NT2/D1 (cell line): ENCODE results near the gene PRKCB.

Source experiments
- DNase-seq: peaks from one replicate; pipeline ENCODE4 v3.0.0-alpha.2; 2011; ENCODE audit warnings: low read depth, low spot score
- H3K27me3 ChIP-seq: 2 replicates; pipeline ENCODE4 v1.6.0; 2011; ENCODE audit warnings: mild to moderate bottlenecking; ENCODE audit not compliant: insufficient read length, insufficient read depth
- H3K36me3 ChIP-seq: 2 replicates; pipeline ENCODE4 v1.6.1; 2011; ENCODE audit warnings: mild to moderate bottlenecking, low read length, mixed read lengths; ENCODE audit not compliant: insufficient read depth, insufficient read length
- H3K4me1 ChIP-seq: 2 replicates; pipeline ENCODE4 v1.5.1; 2011; ENCODE audit not compliant: insufficient read depth, insufficient read length
- H3K4me3 ChIP-seq: 2 replicates; pipeline ENCODE4 v1.5.1; 2011; ENCODE audit warnings: low read depth; ENCODE audit not compliant: insufficient read length
- H3K9ac ChIP-seq: 2 replicates; pipeline ENCODE4 v1.6.0; 2011; ENCODE audit warnings: low read depth; ENCODE audit not compliant: insufficient read length
- H3K9me3 ChIP-seq: 2 replicates; pipeline ENCODE4 v1.5.1; 2011; ENCODE audit warnings: mild to moderate bottlenecking, low read length; ENCODE audit not compliant: insufficient read depth
- SUZ12 ChIP-seq: IDR thresholded peaks from 2 replicates; pipeline ENCODE4 v1.6.1; 2011; ENCODE audit not compliant: insufficient read length, insufficient read depth; ENCODE audit errors: extremely low read depth
- YY1 ChIP-seq: IDR thresholded peaks from 2 replicates; pipeline ENCODE4 v1.6.1; 2011; ENCODE audit not compliant: insufficient read length, insufficient read depth
- ZNF274 ChIP-seq: IDR thresholded peaks from 2 replicates; pipeline ENCODE4 v1.6.1; 2011; ENCODE audit warnings: mild to moderate bottlenecking, low read depth, low read length

PRKCB gene

DNA sequence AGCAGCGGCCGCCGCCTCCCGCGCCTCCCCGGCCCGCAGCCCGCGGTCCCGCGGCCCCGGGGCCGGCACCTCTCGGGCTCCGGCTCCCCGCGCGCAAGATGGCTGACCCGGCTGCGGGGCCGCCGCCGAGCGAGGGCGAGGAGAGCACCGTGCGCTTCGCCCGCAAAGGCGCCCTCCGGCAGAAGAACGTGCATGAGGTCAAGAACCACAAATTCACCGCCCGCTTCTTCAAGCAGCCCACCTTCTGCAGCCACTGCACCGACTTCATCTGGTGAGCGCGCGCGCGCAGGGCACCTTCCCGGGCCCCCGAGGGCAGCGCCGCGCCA, 258 bp downstream of the PRKCB start:
- TF ChIP-seq YY1: peak; percentile 33
- TF ChIP-seq SUZ12: no peak
- Histone ChIP-seq H3K4me1 (peaks cover 5% of the 10 kb centered on the region), H3K4me3 (peak overlapping the region; percentile 64), H3K36me3 (no peaks in the 10 kb centered on the region), H3K9ac (peak overlapping the region; percentile 37), H3K9me3 (no peaks in the 10 kb centered on the region), H3K27me3 (peaks cover 53% of the 10 kb centered on the region)
- DNase-seq: no peak

GRCh38 chr16:23836404-23837311, 875 bp downstream of the PRKCB start:
- Histone ChIP-seq H3K27me3 (peaks cover 53% of the 10 kb centered on the region), H3K36me3 (no peaks in the 10 kb centered on the region), H3K9me3 (no peaks in the 10 kb centered on the region), H3K4me1 (peaks cover 5% of the 10 kb centered on the region), H3K4me3 (peak overlapping the region; percentile 64), H3K9ac (peak overlapping the region; percentile 37)
- TF ChIP-seq ZNF274 (no peak), SUZ12 (no peak), YY1 (no peak)
- no peak for DNase-seq

DNA sequence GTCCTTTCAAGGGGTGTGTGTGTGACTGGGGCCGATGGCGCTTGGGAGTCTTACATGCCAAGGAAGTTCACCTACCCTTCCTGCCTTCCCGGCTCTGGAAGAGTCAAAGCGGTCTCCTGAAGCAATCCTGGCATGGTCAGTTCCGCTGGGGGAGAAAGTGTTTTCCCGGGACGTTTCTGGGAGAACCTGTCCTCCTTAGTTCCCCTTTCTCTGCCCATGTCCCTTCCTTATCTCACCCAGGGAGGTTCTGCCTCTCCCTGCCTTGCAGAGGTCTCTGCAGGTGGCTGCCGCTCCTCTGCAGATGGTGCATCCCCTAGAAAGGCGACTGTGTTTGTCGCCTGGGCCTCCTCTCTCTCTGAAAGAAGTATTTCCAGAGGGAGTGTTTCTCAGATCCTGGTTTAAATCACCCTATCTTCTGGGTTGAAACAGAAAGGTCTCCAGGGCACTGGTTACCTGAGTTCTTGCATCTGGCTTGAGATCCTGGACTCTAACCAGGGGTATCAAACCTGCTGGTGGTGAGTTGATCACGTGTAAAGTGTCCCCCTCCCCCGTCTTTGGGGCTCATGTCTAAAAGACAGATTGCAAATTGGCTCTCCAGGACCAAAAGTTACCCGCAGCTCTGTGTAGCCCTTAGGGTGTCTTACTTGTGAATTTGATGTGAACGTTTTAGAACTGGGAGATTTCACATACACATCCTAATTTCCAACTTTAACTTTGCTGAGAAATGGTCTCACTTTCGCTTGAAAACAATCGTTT, 1.9 kb downstream of the PRKCB start:
- no peaks in the 10 kb centered on the region for H3K36me3 ChIP-seq
- no peak for DNase-seq
- no peak for TF ChIP-seq ZNF274
- TF ChIP-seq YY1: no peak
- TF ChIP-seq SUZ12: no peak
- peak overlapping the region; percentile 9 for H3K9ac ChIP-seq
- no peaks in the 10 kb centered on the region for H3K9me3 ChIP-seq
- no peak overlapping the region for H3K4me3 ChIP-seq
- peaks cover 5% of the 10 kb centered on the region for H3K4me1 ChIP-seq
- peaks cover 53% of the 10 kb centered on the region for H3K27me3 ChIP-seq

- TF ChIP-seq YY1 (no peak), ZNF274 (no peak), SUZ12 (no peak)
- no peak for DNase-seq
- Histone ChIP-seq H3K36me3 (no peaks in the 10 kb centered on the region), H3K4me3 (no peak overlapping the region), H3K9me3 (no peaks in the 10 kb centered on the region), H3K27me3 (peaks cover 48% of the 10 kb centered on the region), H3K4me1 (peaks cover 5% of the 10 kb centered on the region), H3K9ac (no peak overlapping the region)
These were observed 2.8 kb downstream of the PRKCB start for GRCh38 chr16:23838485-23839142.

GRCh38 chr16:23840310-23840709, 4.5 kb downstream of the PRKCB start:
- TF ChIP-seq ZNF274: no peak
- H3K4me1 ChIP-seq: peaks cover 5% of the 10 kb centered on the region
- no peaks in the 10 kb centered on the region for H3K36me3 ChIP-seq
- peaks cover 31% of the 10 kb centered on the region for H3K27me3 ChIP-seq
- H3K4me3 ChIP-seq: no peak overlapping the region
- DNase-seq: no peak
- H3K9me3 ChIP-seq: no peaks in the 10 kb centered on the region
- no peak overlapping the region for H3K9ac ChIP-seq

DNA sequence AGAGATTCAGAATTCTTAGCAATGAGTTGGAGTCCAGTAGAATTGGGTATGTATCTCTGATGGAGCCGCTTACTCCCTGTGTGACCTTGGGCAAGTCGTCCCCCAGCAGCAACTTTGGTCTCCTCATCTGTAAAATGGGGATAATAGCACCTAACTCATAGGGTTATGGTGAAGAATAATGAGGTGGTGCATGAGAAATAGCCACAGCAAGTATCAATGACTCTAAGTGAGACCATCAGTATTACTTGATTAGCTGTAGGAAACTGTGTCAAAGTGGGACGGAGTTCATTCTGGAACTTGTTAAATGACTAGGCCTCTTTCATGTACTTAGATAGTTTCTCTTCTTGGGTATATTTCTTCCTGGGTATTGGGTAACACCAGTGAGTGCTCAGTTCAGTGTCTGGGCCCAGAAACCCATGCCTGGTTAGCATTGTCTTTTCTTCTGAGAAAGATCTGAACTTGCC, 6.4 kb downstream of the PRKCB start:
- Histone ChIP-seq H3K4me3 (no peak overlapping the region), H3K4me1 (peaks cover 3% of the 10 kb centered on the region), H3K9ac (no peak overlapping the region), H3K27me3 (peaks cover 18% of the 10 kb centered on the region), H3K36me3 (no peaks in the 10 kb centered on the region), H3K9me3 (no peaks in the 10 kb centered on the region)
- TF ChIP-seq ZNF274 (no peak), SUZ12 (no peak), YY1 (no peak)
- no peak for DNase-seq

DNA sequence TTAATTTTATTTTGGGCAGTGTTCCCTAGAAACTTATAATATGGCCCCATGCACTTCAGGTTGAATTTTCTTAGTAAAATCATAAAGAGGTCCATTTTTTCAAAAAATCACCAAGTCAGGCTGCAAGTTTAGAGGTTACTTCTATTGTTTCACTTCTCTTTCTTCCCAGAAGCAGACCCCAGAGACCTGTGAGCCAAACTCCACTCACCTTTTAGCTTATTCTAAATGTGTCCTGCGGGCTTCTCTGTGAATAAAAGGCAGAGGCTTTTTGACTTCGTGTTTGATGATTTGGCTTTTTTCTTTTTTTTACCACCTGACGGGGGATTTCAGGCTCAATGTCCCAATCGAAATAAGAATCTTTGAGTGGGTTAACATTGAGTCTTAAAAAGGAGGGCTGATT, 7.4 kb downstream of the PRKCB start:
- no peak for DNase-seq
- H3K36me3 ChIP-seq: no peaks in the 10 kb centered on the region
- H3K9me3 ChIP-seq: no peaks in the 10 kb centered on the region
- TF ChIP-seq ZNF274 (no peak), YY1 (no peak), SUZ12 (no peak)
- no peaks in the 10 kb centered on the region for H3K4me1 ChIP-seq
- no peak overlapping the region for H3K4me3 ChIP-seq
- H3K27me3 ChIP-seq: peaks cover 8% of the 10 kb centered on the region
- no peak overlapping the region for H3K9ac ChIP-seq
